Measurements from ENCODE around the gene MICALL2.
A peak's percentile ranks its signal among the peaks of the same experiment; 100 is the strongest.

MICALL2 gene

DNA sequence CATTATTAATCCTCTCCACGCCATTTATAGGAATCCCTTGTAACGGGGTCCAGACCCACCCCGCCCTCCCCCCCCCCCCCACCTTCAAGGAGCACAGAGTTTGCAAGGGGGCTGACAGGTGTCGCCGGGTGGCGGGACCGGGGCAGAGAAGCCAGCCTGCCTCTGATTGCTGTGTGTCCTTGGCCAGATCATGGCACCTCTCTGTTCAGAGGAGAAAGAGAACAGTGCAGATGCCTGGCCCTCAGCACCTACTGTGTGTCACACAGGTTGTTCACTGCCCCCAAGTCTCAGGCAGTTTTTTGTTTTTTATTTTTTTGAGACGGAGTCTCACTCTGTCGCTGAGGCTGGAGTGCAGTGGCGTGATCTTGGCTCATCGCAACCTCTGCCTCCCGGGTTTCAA, 5.4 kb upstream of the MICALL2 start:
- Histone ChIP-seq H3K9ac (ENCODE audit: low read depth, low read length) (no peak overlapping the region), H3K27ac (ENCODE audit: low read depth, low read length) (no peak overlapping the region), H3K4me1 (ENCODE audit: control insufficient read depth, insufficient read depth, low read length) (0 out of 2 replicates have a peak, but pooled peaks cover 3% of the 10 kb centered on the region)

DNA sequence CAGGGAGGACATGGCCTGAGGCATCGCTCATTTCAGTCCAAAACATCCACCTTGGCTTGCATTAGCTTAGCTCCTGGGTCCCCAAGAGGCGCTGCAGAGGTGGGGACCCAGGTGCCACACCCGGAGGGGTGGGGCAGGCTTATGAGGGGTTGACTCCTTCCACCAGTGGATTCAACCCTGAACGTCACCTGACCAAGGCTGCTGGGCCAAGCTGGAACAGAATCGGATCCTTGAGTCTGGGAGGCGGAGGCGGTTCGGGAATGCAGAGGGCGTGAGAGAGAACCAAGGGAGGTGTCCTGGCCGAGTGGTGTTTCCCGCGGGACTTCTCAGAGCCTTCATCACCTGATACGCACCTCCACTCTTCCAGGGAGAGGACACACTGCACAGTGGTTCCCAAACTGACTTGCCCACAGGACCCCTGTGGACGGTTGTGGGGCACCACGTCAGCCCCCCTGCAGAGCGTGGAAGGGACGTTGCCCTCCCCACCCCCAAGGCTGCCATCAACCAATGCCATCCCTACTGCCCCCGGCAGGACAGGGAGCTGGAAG, 4.5 kb upstream of the MICALL2 start:
- Histone ChIP-seq H3K36me3 (ENCODE audit: control insufficient read depth, insufficient read depth, low read length) (no peaks in the 10 kb centered on the region), H3K27ac (ENCODE audit: low read depth, low read length) (no peak overlapping the region)

More for the DNA sequence above, 5.4 kb upstream of the MICALL2 start:
- Histone ChIP-seq H3K9me3 (ENCODE audit: control insufficient read depth, insufficient read depth, low read length) (no peaks in the 10 kb centered on the region), H3K4me3 (ENCODE audit: low read depth, low read length) (no peak overlapping the region), H3K36me3 (ENCODE audit: control insufficient read depth, insufficient read depth, low read length) (peaks cover under 1% of the 10 kb centered on the region; the same call in 1 of the 2 replicates), H3K27me3 (ENCODE audit: control insufficient read depth, insufficient read depth, low read length) (no peaks in the 10 kb centered on the region)

DNA sequence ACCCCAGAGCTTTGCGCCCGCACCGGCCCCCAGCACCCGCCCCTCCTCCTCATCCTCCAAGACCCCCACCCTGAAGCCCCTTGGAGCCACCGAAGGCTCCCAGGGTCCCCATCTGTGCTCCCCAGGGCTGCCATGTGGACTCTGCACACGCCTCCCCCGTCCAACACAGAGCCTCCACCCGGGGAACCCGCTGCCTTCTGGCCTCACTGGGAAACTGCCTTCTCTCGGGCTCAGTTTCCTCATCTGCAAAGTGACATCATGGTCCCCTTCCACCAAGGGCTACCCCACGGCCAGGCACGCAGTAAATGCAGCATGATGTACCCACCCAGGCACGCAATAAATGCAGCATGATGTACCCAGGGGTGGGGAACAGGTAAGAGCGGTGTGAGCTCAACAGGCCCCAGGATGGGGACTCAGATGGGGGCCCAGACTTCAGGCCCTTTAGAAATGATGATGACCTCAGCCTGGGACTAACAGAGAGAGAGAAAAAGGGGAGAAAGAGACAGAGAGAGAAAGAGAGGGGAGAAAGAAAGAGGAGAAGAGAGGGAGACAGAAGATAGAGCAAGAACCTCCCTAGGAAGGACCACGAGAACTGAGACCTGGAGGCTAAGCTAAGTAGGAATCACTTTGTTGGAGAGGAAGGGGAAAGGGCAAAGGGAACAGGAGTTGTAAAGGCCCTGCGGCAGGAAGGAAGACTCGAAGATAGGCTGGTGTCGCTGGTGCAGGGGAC, 2.5 kb upstream of the MICALL2 start:
- Histone ChIP-seq H3K9me3 (ENCODE audit: control insufficient read depth, insufficient read depth, low read length) (no peaks in the 10 kb centered on the region), H3K36me3 (ENCODE audit: control insufficient read depth, insufficient read depth, low read length) (no peaks in the 10 kb centered on the region), H3K27ac (ENCODE audit: low read depth, low read length) (no peak overlapping the region), H3K27me3 (ENCODE audit: control insufficient read depth, insufficient read depth, low read length) (no peaks in the 10 kb centered on the region), H3K9ac (ENCODE audit: low read depth, low read length) (no peak overlapping the region), H3K4me3 (ENCODE audit: low read depth, low read length) (no peak overlapping the region), H3K4me1 (ENCODE audit: control insufficient read depth, insufficient read depth, low read length) (peaks cover 4% of the 10 kb centered on the region; the same call in 1 of the 2 replicates)

More for the DNA sequence above, 4.5 kb upstream of the MICALL2 start:
- Histone ChIP-seq H3K4me1 (ENCODE audit: control insufficient read depth, insufficient read depth, low read length) (peaks cover 4% of the 10 kb centered on the region; the same call in 1 of the 2 replicates), H3K4me3 (ENCODE audit: low read depth, low read length) (no peak overlapping the region), H3K27me3 (ENCODE audit: control insufficient read depth, insufficient read depth, low read length) (no peaks in the 10 kb centered on the region), H3K9me3 (ENCODE audit: control insufficient read depth, insufficient read depth, low read length) (no peaks in the 10 kb centered on the region), H3K9ac (ENCODE audit: low read depth, low read length) (no peak overlapping the region)

DNA sequence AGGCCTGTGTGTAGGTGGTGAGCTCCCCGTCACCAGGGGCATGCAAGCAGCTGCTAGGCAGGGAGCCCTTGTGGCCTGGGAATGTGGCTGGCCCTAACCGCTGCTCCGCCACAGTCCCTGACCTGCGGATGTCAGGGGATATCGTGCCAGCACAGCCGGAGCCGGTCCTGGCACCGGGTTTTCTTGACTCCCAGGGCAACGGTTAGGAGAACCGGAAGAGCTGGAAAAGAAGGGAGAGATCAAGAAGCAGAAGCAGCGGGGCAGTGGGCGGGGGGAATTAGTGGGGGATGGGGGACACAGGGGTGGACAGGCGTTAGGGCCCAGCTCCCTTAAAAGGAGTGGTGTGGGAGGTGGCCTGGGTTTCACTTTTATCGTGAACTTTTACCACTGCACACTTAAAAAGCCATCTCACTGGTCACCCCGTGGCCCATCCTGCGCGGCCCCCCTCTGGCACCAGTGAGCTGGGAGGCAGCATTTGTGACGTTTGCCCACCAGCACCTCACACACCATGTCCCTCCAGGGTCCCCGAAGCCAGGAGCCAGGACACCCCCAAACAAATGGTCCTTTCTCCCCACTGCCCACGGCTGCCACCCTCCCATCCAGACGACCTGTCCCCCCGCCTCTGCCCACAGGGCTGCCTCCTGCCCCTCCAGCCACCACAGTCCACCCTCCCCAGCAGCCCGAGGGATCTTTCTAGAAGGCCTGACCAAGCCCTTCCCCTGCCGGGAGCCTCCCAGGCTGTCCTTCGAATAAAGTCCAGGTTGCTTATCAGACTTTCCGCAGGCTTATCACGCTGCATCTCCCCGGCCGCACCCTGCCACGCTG, 1.8 kb upstream of the MICALL2 start:
- no peak overlapping the region for H3K4me3 ChIP-seq (ENCODE audit: low read depth, low read length)
- peaks cover 3% of the 10 kb centered on the region; the same call in 1 of the 2 replicates for H3K4me1 ChIP-seq (ENCODE audit: control insufficient read depth, insufficient read depth, low read length)
- no peaks in the 10 kb centered on the region for H3K36me3 ChIP-seq (ENCODE audit: control insufficient read depth, insufficient read depth, low read length)
- no peak overlapping the region for H3K27ac ChIP-seq (ENCODE audit: low read depth, low read length)
- H3K9ac ChIP-seq (ENCODE audit: low read depth, low read length), result no peak overlapping the region
- H3K9me3 ChIP-seq (ENCODE audit: control insufficient read depth, insufficient read depth, low read length), result no peaks in the 10 kb centered on the region
- no peaks in the 10 kb centered on the region for H3K27me3 ChIP-seq (ENCODE audit: control insufficient read depth, insufficient read depth, low read length)

DNA sequence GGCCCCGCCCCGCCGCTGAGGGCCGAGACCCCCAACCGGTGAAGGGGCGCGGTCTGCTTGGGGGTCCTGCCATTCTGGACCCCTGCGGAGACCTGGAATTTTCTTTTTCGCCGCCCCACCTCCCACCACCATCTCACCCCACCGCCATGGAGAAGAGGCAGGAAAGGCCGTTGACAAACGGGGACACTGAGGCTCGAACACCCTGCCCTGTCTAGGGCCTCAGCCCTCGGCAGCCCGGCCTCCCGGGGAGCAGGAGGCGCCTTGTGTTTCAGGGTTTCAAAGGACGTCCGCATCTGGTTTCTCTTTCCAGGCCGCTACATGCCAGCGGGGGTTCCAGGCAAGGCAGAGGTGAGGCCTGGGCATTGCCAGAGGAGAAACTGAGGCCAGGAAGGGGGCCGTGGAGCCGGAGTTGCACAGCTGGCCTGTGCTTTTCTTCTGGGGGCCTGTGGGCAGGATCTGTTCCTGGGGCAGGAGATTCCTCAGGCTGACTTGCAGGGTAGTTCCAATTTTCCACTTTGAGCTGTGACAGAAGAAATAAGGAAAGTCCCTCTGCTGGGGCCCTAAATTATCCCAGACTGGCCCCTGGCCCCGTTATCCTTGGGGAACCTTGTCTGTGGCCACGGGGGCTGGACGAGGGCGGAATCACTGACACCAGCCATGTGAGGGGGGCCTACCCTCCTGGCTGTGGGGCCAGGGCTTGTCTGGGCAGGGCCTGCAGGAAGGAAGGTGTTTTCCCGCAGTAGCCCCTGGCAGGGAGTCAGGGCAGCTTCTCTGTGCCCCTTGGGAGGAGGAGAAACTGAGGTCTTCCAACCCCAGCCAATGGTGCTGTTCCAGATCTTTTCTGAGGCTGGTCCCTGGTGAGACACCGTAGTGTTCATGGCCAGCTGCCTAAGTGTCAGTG, 900 bp upstream of the MICALL2 start:
- peak overlapping the region; percentile 48 for H3K4me3 ChIP-seq (ENCODE audit: low read depth, low read length)
- no peaks in the 10 kb centered on the region for H3K9me3 ChIP-seq (ENCODE audit: control insufficient read depth, insufficient read depth, low read length)
- no peak overlapping the region for H3K9ac ChIP-seq (ENCODE audit: low read depth, low read length)
- H3K27me3 ChIP-seq (ENCODE audit: control insufficient read depth, insufficient read depth, low read length), result no peaks in the 10 kb centered on the region
- H3K36me3 ChIP-seq (ENCODE audit: control insufficient read depth, insufficient read depth, low read length), result no peaks in the 10 kb centered on the region
- peaks cover 3% of the 10 kb centered on the region; the same call in 1 of the 2 replicates for H3K4me1 ChIP-seq (ENCODE audit: control insufficient read depth, insufficient read depth, low read length)
- no peak overlapping the region for H3K27ac ChIP-seq (ENCODE audit: low read depth, low read length)

DNA sequence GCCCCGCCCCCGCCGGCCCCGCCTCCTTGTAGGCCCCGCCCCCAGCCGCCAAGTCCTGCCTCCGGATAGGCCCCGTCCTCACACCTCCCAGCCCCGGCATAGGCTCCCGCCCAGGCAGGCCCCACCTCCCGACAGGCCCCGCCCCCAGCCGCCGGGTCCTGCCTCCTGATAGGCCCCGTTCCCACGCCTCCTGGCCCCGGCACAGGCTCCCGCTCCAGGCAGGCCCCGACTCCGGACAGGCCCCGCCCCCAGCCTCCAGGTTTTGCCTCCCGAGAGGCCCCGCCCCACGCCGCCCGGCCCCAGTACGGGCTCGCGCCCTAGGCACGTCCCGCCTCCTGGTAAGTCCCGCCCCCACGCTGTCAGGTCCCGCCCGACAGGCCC, 232 bp upstream of the MICALL2 start:
- Histone ChIP-seq H3K9me3 (ENCODE audit: control insufficient read depth, insufficient read depth, low read length) (no peaks in the 10 kb centered on the region), H3K27me3 (ENCODE audit: control insufficient read depth, insufficient read depth, low read length) (no peaks in the 10 kb centered on the region), H3K4me1 (ENCODE audit: control insufficient read depth, insufficient read depth, low read length) (peaks cover 3% of the 10 kb centered on the region; the same call in 1 of the 2 replicates), H3K4me3 (ENCODE audit: low read depth, low read length) (peak overlapping the region; percentile 85; the same call in 1 of the 2 replicates), H3K27ac (ENCODE audit: low read depth, low read length) (no peak overlapping the region), H3K9ac (ENCODE audit: low read depth, low read length) (no peak overlapping the region), H3K36me3 (ENCODE audit: control insufficient read depth, insufficient read depth, low read length) (no peaks in the 10 kb centered on the region)

DNA sequence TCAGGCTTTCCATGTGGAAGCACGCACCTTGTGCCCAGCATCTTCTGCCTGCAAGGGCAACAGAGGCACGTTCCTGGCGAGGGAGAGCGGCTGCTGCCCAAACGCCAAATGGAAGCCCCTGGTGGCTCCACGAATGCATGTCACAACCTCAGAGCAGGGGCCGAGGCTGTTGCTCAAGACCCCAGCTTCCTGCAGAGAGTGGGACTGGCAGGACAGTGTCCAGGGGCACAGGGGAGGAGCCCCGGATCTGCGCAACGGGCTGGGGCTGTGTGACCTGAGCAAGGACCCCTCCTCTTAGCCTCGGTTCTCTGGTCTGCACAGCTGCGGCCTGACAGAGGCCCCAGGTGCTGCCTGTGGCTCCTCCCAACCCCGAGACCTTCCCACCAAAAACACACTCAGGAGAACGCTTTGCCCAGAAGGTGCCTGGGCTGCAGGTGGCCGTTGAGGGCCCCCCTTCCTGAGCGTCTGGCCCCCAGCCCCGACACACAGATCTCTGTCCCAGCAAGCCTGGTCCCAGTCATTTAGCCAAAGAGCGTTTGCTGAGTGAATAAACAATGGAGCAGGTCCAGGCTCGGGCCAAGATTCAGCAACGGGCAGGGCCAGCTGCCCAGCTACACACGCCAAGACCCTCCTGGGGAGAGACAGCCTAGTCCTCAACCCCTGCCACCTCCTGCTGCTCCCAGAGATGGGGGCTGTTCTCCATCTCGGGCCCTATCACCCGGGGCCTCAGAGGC, 1.2 kb downstream of the MICALL2 start:
- Histone ChIP-seq H3K4me1 (ENCODE audit: control insufficient read depth, insufficient read depth, low read length) (peaks cover 3% of the 10 kb centered on the region; the same call in 1 of the 2 replicates), H3K27me3 (ENCODE audit: control insufficient read depth, insufficient read depth, low read length) (no peaks in the 10 kb centered on the region), H3K36me3 (ENCODE audit: control insufficient read depth, insufficient read depth, low read length) (no peaks in the 10 kb centered on the region), H3K27ac (ENCODE audit: low read depth, low read length) (no peak overlapping the region), H3K9ac (ENCODE audit: low read depth, low read length) (no peak overlapping the region), H3K4me3 (ENCODE audit: low read depth, low read length) (peak overlapping the region; percentile 85; the same call in 1 of the 2 replicates), H3K9me3 (ENCODE audit: control insufficient read depth, insufficient read depth, low read length) (no peaks in the 10 kb centered on the region)

DNA sequence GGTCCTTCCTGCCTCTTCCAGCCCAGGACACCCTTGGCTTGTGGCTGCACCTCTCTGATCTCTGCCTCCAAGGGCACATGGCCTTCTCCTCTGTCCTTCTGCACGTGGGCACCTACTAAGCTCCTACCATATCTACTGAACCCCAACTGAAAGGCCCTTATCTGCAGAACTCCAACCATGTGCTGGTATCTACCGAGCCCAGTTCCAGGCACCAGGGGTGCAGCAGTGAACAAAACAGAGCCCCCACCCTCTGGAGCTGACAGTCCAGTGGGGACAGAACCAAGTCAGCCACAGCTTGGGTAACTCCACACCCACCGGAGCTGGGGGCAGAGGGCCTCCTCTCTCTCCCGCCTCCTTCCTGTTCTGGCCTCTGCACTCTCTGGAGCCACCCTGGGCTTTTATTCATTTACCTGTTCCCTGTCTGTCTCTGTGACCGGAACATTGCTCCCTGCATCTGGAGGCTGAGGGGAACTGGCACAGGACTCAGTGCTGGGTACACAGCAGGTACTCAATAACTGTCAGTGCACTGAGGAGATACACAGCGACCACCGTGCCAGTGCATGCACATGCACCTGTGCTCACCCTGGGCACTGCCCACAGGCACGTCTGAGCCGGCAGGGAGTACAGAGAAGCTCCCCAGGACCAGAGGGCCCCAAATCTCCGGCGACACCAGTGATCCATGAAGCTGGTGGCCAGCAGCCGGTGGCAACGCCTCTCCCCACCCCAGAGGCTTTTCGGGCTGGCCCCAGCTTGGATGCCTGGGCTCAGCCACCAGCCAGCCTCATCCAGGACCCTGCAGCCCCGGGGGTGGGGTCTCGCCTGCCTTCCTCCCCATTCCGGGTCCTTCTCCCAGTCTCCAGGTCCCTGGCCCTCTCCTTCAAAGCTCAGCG, 2.0 kb downstream of the MICALL2 start:
- no peaks in the 10 kb centered on the region for H3K9me3 ChIP-seq (ENCODE audit: control insufficient read depth, insufficient read depth, low read length)
- H3K36me3 ChIP-seq (ENCODE audit: control insufficient read depth, insufficient read depth, low read length), result no peaks in the 10 kb centered on the region
- peaks cover 3% of the 10 kb centered on the region; the same call in 1 of the 2 replicates for H3K4me1 ChIP-seq (ENCODE audit: control insufficient read depth, insufficient read depth, low read length)
- H3K4me3 ChIP-seq (ENCODE audit: low read depth, low read length), result no peak overlapping the region
- no peak overlapping the region for H3K9ac ChIP-seq (ENCODE audit: low read depth, low read length)
- no peaks in the 10 kb centered on the region for H3K27me3 ChIP-seq (ENCODE audit: control insufficient read depth, insufficient read depth, low read length)
- H3K27ac ChIP-seq (ENCODE audit: low read depth, low read length), result no peak overlapping the region

DNA sequence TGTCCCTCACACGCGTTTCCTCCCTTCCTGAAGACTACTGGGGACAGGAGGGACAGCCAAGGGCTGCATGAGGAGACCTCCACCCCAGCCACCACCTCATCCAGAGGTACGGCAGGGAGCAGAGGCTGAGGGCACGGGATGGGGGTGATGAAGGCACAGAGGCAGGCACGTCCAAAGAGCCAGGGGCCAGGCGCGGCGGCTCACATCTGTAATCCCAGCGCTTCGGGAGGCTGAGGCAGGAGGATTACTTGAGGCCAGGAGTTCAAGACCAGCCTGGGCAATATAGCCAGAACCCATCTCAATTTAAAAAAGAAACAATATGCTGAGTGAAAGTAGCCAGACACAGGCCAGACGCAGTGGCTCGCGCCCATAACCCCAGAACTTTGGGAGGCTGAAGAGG, 3.3 kb downstream of the MICALL2 start:
- H3K9me3 ChIP-seq (ENCODE audit: control insufficient read depth, insufficient read depth, low read length), result no peaks in the 10 kb centered on the region
- H3K36me3 ChIP-seq (ENCODE audit: control insufficient read depth, insufficient read depth, low read length), result no peaks in the 10 kb centered on the region
- no peaks in the 10 kb centered on the region for H3K27me3 ChIP-seq (ENCODE audit: control insufficient read depth, insufficient read depth, low read length)
- no peak overlapping the region for H3K4me3 ChIP-seq (ENCODE audit: low read depth, low read length)
- no peak overlapping the region for H3K27ac ChIP-seq (ENCODE audit: low read depth, low read length)
- H3K9ac ChIP-seq (ENCODE audit: low read depth, low read length), result no peak overlapping the region
- peaks cover 3% of the 10 kb centered on the region; the same call in 1 of the 2 replicates for H3K4me1 ChIP-seq (ENCODE audit: control insufficient read depth, insufficient read depth, low read length)
